K562 (cell line): ENCODE results near the gene BRSK1. TPM values are rescaled to one million over a fixed set of nuclear protein-coding genes. Genes with fewer than 3 reads are reported as not detected.
A peak's percentile ranks its signal among the peaks of the same experiment; 100 is the strongest.

Experiments
- BRD4 ChIP-seq: fragments of 200-600 bp; sonication (generic); IDR thresholded peaks from 2 replicates; pipeline ENCODE4 v1.6.1; 2017; ENCODE audit warnings: inconsistent platforms
- E2F6 ChIP-seq, 2 experiments: IDR thresholded peaks; 2 replicates each; pipeline ENCODE4 v1.6.1; 2011; ENCODE audit warnings: borderline replicate concordance in 1 of 2, control low read depth in 1 of 2, low read depth in 1 of 2, low read length in 1 of 2, mild to moderate bottlenecking in 1 of 2, mixed read lengths in 1 of 2, moderate library complexity in 1 of 2; ENCODE audit not compliant: insufficient read depth in 1 of 2, insufficient read length in 1 of 2, poor library complexity in 1 of 2, severe bottlenecking in 1 of 2; ENCODE audit errors: extremely low read depth in 1 of 2
- ELF4 ChIP-seq: fragments of 450-650 bp; formaldehyde crosslinking; IDR thresholded peaks from 2 replicates; pipeline ENCODE4 v1.4.0; 2022; ENCODE audit warnings: missing genetic modification characterization
- KDM2B ChIP-seq: fragments of 250-450 bp; sonication (Bioruptor Pico); IDR thresholded peaks from 2 replicates; pipeline ENCODE4 v1.8.0; 2021; ENCODE audit warnings: mild to moderate bottlenecking, moderate library complexity
- KDM5B ChIP-seq: fragments of 200-600 bp; sonication (generic); IDR thresholded peaks from 2 replicates; pipeline ENCODE4 v1.6.1; 2012; ENCODE audit warnings: low read depth, mild to moderate bottlenecking, moderate library complexity, low read length, control low read depth, inconsistent platforms; ENCODE audit not compliant: insufficient replicate concordance
- NFATC3 ChIP-seq: fragments of 450-650 bp; IDR thresholded peaks from 2 replicates; pipeline ENCODE4 v1.6.1; 2017; ENCODE audit warnings: mild to moderate bottlenecking
- NR1H2 ChIP-seq: sonication (generic); formaldehyde crosslinking; IDR thresholded peaks from 2 replicates; pipeline ENCODE4 v1.4.0; 2020; ENCODE audit warnings: mild to moderate bottlenecking, missing genetic modification reagents
- PBX2 ChIP-seq, 2 experiments: IDR thresholded peaks in 1 of 2; conservative IDR thresholded peaks in 1 of 2; 2 replicates each; pipeline ENCODE4 v1.6.1; 2016; ENCODE audit warnings: low read depth in 2 of 2, mild to moderate bottlenecking in 1 of 2, missing compliant biosample characterization in 1 of 2, missing genetic modification characterization in 1 of 2, moderate library complexity in 1 of 2
- PREB ChIP-seq: sonication (generic); formaldehyde crosslinking; IDR thresholded peaks from 2 replicates; pipeline ENCODE4 v1.8.1; 2023; ENCODE audit warnings: mild to moderate bottlenecking, missing genetic modification reagents
- PRPF4 ChIP-seq: fragments of 200-400 bp; formaldehyde crosslinking; IDR thresholded peaks from one replicate; pipeline ENCODE4 v1.6.1; 2017; ENCODE audit warnings: low read length, low read depth, mild to moderate bottlenecking; ENCODE audit not compliant: insufficient read depth, poor library complexity, severe bottlenecking
- PTBP1 ChIP-seq: fragments of 200-400 bp; formaldehyde crosslinking; IDR thresholded peaks from 2 replicates; pipeline ENCODE4 v1.6.1; 2017; ENCODE audit warnings: low read depth, low read length
- SRSF1 ChIP-seq: fragments of 200-400 bp; formaldehyde crosslinking; IDR thresholded peaks from 2 replicates; pipeline ENCODE4 v1.6.1; 2017; ENCODE audit warnings: mild to moderate bottlenecking, low read depth, low read length, moderate library complexity
- ZNF143 ChIP-seq: sonication (generic); formaldehyde crosslinking; IDR thresholded peaks from 2 replicates; pipeline ENCODE4 v1.9.0; 2022; ENCODE audit warnings: mild to moderate bottlenecking, missing genetic modification reagents
- ZNF146 ChIP-seq: IDR thresholded peaks from one replicate; pipeline ENCODE4 v1.6.1; 2018; ENCODE audit warnings: missing compliant biosample characterization; ENCODE audit not compliant: unreplicated experiment
- ZNF408 ChIP-seq: fragments of 250-450 bp; sonication (Bioruptor Pico); IDR thresholded peaks from 2 replicates; pipeline ENCODE4 v1.4.0; 2020; ENCODE audit warnings: low read depth, mild to moderate bottlenecking, moderate library complexity
- polyA plus RNA-seq, 8 experiments: library from polyadenylated mRNA; depleted of rRNA in 4 of 8; stranded (reverse) in 5 of 8; unstranded in 3 of 8; fragments of >200 nt; fragmentation: Nextera tagmentation in 2 of 8; fragmentation: Illumina TruSeq in 1 of 8; extraction: Ambion mirVana in 2 of 8; extraction: Trizol in 1 of 8; gene quantifications; 2 replicates each; pipeline versions ENCODE4 v1.2.1 to v1.2.3, GENCODE V29; 2011 to 2014; ENCODE audit warnings: inconsistent platforms in 1 of 8, missing spikeins in 1 of 8
- total RNA-seq, 7 experiments: library from RNA; depleted of rRNA in 6 of 7; stranded (reverse); fragments of >200 nt in 6 of 7; fragmentation: Illumina TruSeq in 2 of 7; extraction: Trizol in 2 of 7; gene quantifications; 2 replicates each; pipeline versions ENCODE4 v1.2.1 to v1.2.3, GENCODE V29; 2011 to 2021; ENCODE audit warnings: low replicate concordance in 1 of 7

Gene BRSK1
- total and polyA plus RNA-seq, 9 of the 15 experiments (the other 6 are each of a cell fraction or from before 2014, with no cell fraction given), result 1.7 to 9.3 (median 3.8) TPM; not detected in 2

- TF ChIP-seq ELF4 (CRISPR knock-in tag) (no peak; the same call in 1 of the 2 replicates), NR1H2 (CRISPR knock-in tag) (peak; percentile 93; the same call in 1 of the 2 replicates), ZNF143 (CRISPR knock-in tag) (peak; percentile 71), PREB (no peak), KDM5B (peak; percentile 85), SRSF1 (no peak), PRPF4 (peak; percentile 54), NFATC3 (no peak), E2F6 (IDR thresholded peaks at IDR 0.05; ENCODE audit: borderline replicate concordance in 1 of 2, extremely low read depth in 1 of 2, insufficient read depth in 1 of 2, insufficient read length in 1 of 2, low read depth in 1 of 2, low read length in 1 of 2, poor library complexity in 1 of 2, severe bottlenecking in 1 of 2) (peak in 1 of 2 experiments; percentile 82), PTBP1 (0 out of 2 replicates have a peak, but pooled peaks have one; percentile 59), BRD4 (peak; percentile 59; the same call in 1 of the 2 replicates), KDM2B (CRISPR knock-in tag) (0 out of 2 replicates have a peak, but pooled peaks have one; percentile 72), PBX2 (CRISPR knock-in tag; IDR thresholded peaks at IDR 0.05; ENCODE audit: low read depth) (no peak), PBX2 (tag; conservative IDR thresholded peaks at IDR 0.05; ENCODE audit: low read depth) (peak; percentile 58; the same call in 1 of the 2 replicates), ZNF408 (no peak), ZNF146 (CRISPR knock-in tag) (no peak)
Observed at GRCh38 chr19:55258828-55259539, 24.8 kb upstream of the BRSK1 start, which contains the start of gene PPP6R1 (continued).
